HG03432 (cell line): ENCODE results near the gene HSP90AA1.
"Not testable (repeated sequence)": the region's sequence is repeated elsewhere in the genome, so short reads cannot be mapped to it uniquely, and the experiment has no call there.

Experiments
- ATAC-seq: cut with Tn5 transposase; IDR thresholded peaks from one replicate; pipeline ENCODE4 v1.9.1; 2021; ENCODE audit warnings: mild to moderate bottlenecking, moderate library complexity; ENCODE audit not compliant: unreplicated experiment

Gene HSP90AA1

DNA sequence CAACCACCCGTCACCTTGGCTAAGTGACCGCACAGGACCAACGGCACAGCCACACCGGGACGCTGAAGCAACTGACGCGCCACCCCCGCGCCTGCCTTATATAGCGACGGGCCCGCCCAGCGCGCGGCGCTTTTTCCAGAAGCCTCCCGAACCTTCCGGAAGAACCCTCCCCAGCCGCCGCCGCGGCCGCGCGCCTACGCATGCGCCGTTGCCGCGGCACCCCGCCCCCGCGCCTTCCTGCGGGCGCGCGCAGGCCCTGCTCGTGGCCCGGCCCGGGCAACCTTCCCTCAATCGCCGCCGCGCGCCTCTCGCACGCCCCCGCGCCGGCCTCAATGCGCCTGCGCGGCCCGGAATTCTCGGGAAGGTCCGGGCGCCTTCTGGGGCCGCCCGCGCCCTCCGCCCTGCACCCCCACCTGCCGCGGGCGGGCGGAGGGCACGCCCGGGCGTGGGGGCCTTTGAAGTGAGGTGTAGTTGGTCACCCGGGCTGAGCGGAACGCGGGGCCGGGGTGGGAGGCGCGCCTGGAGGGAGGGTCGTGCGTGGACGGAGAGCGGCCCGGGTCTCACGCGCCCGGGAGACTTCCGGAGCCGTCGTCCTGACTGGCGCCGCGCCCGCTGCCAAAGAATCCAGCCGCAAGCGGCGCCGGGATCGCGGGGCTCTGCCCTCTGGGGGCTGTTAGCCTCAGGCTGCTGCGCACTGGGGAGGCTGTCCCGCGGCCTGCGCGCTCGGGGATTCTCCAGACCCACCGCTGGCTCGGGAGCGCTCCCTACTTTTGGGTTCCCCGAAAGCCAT, at the start of gene HSP90AA1:
Gene HSP90AA1 (minus strand): TSS at position 73 of the 790 bp plus-strand sequence. CDS start 666 bp downstream, outside the sequence.
- peak; percentile 75 for ATAC-seq

DNA sequence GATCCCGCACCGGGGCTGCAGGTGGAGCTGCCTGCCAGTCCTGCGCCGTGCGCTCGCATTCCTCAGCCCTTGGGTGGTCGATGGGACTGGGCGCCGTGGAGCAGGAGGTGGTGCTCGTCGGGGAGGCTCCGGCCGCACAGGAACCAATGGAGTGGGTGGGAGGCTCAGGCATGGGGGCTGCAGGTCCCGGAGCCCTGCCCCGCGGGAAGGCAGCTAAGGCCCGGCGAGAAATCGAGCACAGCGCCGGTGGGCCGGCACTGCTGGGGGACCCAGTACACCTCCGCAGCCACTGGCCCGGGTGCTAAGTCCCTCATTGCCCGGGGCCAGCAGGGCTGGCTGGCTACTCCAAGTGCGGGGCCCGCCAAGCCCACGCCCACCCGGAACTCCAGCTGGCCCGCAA, 48.6 kb upstream of the HSP90AA1 start:
- ATAC-seq: not testable (repeated sequence)

DNA sequence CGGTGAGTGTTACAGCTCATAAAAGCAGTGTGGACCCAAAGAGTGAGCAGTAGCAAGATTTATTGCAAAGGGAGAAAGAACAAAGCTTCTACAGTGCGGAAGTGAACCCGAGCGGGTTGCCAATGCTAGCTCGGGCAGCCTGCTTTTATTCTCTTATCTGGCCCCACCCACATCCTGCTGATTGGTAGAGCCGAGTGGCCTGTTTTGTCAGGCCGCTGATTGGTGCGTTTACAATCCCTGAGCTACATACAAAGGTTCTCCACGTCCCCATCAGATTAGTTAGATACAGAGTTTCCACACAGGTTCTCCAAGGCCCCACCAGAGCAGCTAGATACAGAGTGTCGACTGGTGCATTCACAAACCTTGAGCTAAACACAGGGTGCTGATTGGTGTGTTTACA, 47.9 kb upstream of the HSP90AA1 start:
- not testable (repeated sequence) for ATAC-seq

DNA sequence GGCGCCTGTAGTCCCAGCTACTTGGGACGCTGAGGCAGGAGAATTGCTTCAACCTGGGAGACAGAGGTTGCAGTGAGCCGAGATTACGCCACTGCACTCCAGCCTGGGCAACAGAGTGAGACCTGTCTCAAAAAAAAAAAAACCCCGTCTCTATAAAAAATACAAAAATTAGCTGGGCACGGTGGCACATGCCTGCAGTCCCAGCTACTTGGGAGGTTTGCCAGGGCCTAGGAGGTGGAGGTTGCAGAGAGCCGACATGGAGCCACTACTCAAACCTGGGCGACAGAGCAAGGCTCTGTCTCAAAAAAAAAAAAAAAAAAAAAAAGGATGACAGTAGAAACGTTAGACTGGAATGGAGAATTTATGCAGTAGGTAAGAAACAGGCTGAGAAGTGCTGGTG, 47.2 kb upstream of the HSP90AA1 start:
- ATAC-seq: not testable (repeated sequence)

DNA sequence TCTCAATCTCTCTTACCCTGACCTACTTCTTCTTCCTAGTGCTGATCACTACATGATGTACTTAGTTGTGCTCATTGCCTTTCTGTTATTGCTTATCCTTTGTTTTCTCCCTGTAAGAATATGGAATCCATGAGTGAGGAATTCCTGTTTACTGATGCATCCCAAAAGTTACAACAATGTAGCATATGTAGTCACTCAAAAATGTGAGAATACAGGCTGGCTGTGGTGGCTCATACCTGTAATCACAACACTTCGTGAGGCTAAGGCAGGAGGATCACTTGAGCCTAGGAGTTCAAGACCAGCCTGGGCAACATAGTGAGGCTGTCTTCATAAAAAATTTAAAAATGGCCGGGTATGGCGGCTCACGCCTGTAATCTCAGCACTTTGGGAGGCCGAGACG, 44.9 kb upstream of the HSP90AA1 start:
- ATAC-seq: no peak

DNA sequence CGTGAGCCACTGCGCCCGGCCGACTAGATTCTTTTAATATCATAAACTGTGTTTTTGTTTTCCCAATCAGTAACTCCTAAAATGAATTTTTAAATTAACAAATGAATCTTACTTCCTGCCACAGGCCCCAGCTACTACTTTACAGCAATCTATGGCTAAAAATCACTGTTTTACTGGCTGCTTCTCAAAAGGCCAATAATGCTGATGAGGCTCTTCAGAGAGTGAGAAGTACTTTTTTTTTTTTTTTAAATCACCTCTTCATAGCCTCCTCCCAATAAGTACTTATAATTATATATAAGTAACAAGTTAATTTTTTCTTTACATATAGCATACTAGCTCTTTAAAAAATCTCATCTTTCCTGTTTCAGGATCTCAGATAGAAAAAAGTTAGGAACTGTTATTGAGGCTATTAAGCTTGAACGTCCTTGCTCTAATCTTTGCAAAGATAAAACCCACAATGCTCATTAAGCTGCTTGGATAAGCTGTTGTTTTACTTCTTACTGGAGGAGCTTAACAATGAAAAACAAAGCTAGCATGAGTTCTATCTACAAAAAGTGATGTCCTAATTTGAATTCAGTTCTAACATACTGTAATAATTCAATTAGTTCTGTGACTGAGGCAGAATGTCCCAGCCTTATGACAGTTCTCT, 40.1 kb upstream of the HSP90AA1 start:
- ATAC-seq: no peak

DNA sequence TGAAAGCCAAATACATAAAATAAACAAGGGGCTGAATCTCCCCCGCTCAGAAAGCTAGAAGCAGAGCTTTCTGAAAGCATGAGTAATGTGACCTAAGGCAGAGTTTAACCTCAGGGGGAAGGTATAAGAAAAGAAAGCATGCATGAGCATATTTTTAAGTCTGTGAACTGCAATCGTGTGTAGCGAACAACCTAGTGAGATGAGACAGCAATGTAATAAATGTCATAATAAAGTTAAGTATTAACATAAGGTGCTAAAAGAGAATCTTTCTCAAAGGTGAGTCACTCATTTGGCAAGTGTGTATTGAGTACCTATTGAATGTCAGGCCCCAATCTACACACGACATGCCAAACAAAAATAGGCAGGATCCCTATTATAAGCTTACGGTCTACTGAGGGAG, 38.7 kb upstream of the HSP90AA1 start:
- ATAC-seq: no peak

DNA sequence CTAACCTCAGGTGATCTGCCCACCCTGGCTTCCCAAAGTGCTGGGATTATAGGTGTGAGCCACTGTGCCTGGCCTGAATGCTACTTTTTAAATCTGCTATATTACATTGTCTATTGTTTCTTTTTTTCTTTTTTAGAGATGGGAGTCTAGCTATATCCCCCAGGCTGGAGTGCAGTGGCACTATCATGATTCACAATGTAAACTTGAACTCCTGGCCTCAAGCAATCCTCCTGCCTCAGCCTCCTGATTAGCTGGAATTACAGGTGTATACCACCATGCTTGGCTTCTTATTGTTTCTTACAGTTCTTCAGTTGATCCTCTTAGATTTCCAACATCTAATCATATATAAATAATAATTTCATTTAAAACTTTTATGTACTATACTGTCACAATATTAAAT, 37.6 kb upstream of the HSP90AA1 start:
- ATAC-seq: no peak

DNA sequence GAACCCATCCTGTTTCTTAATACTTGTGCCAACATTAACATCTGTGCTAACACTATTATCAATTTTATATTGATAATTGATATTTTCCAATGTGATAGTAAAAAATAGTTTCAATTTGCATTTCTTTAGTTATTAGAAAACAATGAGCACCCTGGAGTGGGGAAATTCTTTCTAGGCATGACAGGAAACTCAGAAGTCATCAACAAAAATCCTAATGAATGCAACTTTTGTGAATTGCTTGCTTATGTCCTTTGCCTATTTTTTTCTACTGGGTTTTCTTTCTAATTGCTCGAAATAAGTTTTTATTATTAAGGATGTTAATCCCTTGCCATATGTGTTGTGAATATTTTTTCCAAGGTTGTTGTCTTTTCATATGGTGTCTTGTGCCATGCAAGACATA, 34.7 kb upstream of the HSP90AA1 start:
- ATAC-seq: no peak

DNA sequence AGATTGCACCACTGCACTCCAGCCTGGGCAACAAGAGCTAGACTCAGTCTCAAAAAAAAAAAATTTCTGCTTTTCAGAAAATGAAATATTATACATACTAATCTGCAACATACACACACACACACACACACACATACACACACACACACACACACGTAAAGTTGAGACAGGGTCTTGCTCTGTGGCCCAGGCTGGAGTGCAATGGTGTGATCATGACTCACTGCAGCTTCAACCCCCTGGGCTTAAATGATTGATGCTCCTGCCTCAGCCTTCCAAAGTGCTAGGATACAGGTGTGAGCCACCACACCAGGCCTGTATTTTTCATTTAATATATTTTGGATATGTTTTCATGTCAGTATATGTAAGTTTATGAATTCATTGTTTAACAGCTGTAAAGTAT, 34.0 kb upstream of the HSP90AA1 start:
- ATAC-seq: no peak

DNA sequence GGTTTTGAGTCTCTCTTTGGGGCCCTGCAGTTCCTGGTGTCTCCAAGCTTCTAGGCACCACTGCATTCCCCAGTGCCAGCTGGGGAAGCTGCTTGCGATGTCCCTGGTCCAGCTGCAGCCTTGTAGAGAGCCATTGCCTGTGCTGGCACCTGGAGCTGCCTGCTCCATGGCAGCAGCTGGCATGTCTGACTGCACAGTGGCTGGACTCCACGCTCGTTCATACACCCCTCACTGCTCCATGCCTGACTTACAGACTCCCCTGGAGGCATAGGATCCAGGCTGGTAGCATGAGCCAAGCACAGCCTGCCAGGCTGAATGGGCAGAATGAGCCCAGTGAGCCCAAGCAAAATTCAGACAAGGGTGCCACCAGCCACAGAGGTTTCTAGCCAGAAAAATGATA, 31.0 kb upstream of the HSP90AA1 start:
- no peak for ATAC-seq

DNA sequence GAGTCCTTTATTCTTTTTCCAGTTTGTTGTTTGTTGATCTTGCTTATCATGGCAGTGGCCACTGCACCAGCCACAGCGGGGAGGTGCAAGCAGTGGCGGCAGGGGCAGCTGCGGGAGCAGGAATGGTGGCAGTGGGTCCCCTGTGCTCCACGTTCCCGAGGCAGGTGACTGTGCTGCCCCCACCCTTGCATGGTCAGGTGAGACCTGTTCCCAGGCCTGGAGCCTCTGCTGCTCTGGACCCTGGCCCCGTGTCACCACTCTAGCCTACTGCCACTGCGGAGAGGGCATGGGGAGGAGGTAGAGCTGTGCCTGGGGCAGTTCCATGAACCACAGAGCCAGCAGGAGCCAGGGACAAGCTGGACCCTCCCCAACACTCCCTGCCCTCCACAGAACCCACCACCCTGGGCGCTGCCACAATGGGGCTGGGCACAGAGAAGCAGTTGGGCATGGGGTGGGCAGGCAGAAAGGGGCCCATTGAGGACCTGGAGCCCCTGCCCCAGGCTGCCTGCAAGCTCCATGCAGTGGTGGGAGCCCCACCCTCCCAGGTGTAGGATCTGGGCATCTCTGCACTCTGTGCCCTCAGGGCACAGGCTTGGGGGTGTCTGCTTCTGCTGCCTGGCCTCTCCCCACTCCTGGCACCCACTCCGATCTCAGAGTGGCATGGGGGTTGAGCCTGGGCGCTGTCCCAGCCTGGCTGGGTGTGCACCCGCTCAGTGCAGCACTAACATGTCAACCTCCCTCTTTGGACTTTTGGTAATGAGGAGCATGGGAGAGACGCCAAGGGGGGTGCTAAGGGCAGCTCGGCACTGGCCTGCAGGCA, 29.7 kb upstream of the HSP90AA1 start:
- no peak for ATAC-seq

DNA sequence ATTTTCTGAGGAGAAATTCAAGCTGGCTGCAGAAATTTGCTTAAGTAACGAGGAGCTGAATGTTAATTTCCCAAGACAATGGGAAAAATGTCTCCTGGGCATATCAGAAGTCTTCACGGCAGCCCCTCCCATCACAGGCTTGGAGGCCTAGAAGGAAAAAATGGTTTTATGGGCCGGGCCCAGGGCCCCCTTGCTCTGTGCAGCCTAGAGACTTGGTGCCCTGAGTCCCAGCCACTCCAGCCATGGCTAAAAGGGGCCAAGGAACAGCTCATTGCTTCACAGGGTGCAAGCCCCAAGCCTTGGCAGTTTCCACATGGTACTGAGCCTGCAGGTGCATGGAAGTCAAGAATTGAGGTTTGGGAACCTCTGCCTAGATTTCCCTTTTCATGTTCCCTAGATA, 24.3 kb upstream of the HSP90AA1 start:
- ATAC-seq: no peak

DNA sequence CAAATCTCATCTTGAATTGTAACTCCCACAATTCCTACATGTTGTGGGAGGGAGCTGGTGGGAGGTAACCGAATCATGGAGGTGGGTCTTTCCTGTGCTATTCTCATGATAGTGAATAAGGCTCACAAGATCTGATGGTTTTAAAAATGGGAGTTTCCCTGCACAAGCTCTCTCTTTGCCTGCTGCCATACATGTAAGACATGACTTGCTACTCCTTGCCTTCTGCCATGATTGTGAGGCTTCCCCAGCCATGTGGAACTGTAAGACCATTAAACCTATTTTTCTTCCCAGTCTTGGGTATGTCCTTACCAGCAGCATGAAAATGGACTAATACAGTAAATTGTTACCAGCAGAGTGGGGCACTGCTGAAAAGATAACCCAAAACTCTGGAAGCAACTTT, 22.5 kb upstream of the HSP90AA1 start:
- not testable (repeated sequence) for ATAC-seq

DNA sequence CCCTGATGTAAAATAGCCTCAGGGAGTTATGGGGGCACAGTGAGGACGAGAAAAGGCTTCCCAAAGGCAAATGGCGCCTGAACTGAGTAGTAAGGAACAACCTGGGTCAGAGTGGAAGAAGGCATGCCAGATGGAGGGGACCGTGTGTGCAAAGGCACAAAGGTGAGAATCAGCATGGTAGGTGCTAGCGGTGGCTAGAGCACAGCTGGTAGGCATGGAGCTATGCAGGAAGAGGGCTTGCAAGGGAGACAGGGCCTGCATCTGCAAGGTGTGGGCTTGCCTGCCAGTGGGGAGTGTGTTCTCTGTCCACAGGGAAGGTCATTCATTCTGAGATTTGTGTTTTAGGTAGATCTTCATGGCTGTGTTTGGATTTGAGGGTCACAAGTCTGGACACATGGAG, 18.5 kb upstream of the HSP90AA1 start:
- no peak for ATAC-seq

DNA sequence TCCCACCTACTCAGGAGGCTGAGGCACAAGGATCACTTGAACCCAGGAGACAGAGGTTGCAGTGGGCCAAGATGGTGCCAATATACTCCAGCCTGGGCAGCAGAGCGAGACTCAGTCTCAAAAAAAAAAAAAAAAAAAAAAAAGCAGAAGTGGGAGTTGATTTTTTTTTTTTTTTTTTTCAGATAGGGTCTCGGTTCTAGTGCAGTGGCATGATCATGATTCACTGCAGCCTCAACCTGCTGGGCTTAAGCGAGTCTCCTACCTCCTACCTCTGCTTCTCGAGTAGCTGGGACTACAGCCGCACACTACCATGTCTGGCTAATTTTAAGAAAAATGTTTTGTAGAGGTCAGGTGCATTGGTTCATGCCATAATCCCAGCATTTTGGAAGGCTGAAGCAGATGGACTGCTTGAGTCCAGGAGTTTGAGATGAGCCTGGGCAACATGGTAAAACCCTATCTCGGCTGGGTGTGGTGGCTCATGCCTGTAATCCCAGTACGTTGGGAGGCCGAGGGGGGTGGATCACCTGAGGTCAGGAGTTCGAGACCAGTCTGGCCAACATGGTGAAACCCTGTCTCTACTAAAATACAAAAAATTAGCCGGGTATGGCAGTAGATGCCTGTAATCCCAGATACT, 16.3 kb upstream of the HSP90AA1 start:
- ATAC-seq: no peak

DNA sequence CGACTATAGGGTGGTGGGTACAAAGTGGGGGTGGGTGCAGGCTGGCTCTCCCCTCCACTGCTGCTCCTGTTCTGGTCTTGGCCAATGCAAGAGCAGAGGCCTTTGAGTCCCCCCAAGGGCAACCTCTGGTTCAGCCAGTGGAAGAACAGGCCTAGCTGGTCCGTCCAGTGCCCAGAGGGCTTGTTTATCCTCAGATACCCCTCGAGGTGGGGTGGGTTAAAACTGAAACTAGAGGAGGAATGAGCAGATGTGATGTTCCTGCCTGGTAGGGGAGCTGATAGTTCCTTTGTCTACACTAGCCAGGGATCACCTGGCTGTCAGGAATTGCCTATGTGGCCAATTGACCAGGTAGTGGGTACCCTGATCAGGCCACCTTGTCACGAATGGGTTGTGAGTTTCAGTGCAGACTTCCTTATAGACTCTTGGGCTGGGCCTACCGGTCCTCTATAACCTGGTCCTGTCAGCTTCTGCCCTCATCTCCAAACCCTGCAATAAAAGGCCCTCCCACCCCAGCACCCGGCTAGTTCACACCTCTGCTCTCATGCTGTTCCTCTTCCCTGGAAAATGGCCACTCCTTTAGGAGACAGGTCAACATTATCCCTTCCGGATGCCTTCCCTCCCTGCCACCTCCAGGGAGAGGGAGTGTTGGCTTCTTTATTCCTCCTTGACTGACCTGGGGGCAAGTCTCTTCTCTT, 10.7 kb upstream of the HSP90AA1 start:
- no peak for ATAC-seq

DNA sequence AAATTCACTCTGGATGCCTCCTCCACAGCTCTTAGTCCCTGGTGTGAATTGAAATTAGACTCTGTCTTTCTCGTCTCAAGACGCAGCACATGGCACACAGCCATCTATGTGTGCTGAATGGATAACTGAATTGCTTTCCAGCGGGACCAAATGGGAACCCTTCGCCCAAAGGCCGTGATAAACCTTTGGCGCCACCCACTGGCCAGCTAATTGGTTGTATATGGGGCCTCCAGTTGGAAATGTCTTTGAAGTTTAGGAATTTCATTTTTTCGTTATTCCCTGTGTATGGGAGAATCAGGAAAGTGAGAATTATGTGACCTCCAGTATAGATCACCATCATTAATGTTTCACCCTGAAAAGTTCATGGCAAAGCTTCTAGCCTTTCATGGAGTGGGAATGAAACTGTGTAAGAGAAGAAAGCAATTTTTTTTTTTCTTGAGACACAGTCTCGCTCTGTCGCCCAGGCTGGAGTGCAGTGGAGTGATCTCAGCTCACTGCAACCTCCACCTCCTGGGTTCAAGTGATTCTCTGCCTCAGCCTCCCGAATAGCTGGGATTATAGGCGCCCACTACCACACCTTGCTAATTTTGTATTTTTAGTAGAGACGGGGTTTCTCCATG, 9.8 kb upstream of the HSP90AA1 start:
- ATAC-seq: no peak

DNA sequence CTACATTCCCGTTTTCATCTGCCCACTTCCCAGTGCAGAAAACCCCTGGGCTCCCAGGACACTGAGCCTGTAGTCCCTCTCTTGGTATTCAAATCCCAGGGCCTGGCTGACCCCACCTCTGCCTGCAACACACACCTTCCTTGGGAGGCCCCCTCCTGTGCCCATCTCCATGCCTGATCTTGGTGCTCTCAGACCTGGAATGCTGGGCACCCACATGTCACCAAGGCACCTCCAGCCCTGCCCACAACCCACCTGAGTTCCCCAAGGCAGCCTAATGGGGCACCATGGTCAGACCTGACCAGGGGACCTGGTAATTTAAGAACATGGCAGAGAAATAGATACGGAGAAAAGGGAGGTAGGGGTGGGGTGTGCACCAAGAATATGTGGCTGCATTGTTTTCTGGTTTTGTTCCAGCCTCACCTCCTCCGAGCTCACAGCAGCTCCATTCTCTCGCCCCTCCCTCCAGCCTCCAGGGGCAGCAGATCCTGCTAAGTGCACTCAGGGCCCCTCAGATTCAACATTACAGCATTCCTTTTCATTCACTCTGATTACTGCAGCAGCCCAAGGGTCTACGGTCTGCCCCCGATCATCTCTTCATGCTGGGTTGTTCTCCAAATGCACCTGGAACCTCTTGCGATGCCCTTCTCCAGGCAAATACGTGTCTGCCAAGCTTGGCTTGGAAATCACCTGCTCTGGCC, 9.2 kb upstream of the HSP90AA1 start:
- no peak for ATAC-seq
